CD4-positive, CD25-positive, alpha-beta regulatory T cell (primary cell): Measurements from ENCODE around the gene PCSK7. TPM values are rescaled to one million over a fixed set of nuclear protein-coding genes. Genes with fewer than 3 reads are reported as not detected.
A peak's percentile ranks its signal among the peaks of the same experiment; 100 is the strongest.

Experiments used
- ATAC-seq, 2 donors: fragments of 150-1000 bp; cut with Tn5 transposase; one replicate each; pipeline ENCODE4 v1.10.0; 2021; ENCODE audit warnings: low read depth in 2 of 2, moderate number of reproducible peaks in 2 of 2, moderate library complexity in 1 of 2
- DNase-seq, 3 donors: peaks; one replicate each; pipeline versions ENCODE4 v3.0.0 to v3.0.0-alpha.2; 2012 to 2022; ENCODE audit warnings: mixed read lengths in 1 of 3
- H3K27ac ChIP-seq: one replicate; pipeline ENCODE4 v1.7.0; 2013; ENCODE audit warnings: mild to moderate bottlenecking, low read length; ENCODE audit not compliant: insufficient read depth, poor library complexity, severe bottlenecking
- H3K27me3 ChIP-seq: one replicate; pipeline ENCODE4 v1.7.0; 2013; ENCODE audit warnings: low read length; ENCODE audit not compliant: control insufficient read depth, insufficient read depth
- H3K36me3 ChIP-seq: one replicate; pipeline ENCODE4 v1.7.0; 2013; ENCODE audit warnings: mild to moderate bottlenecking, low read length, moderate library complexity; ENCODE audit not compliant: control insufficient read depth, insufficient read depth
- H3K4me1 ChIP-seq: 2 replicates; pipeline ENCODE4 v1.7.0; 2013; ENCODE audit warnings: mild to moderate bottlenecking, low read length; ENCODE audit not compliant: insufficient read depth, control insufficient read depth, poor library complexity, severe bottlenecking
- H3K4me3 ChIP-seq: one replicate; pipeline ENCODE4 v1.7.0; 2013; ENCODE audit warnings: low read depth, mild to moderate bottlenecking, low read length, moderate library complexity
- H3K9me3 ChIP-seq, 2 experiments: 1 replicate in 1 of 2; 2 replicates in 1 of 2; pipeline ENCODE4 v1.7.0; 2013; ENCODE audit warnings: low read length in 2 of 2, mild to moderate bottlenecking in 1 of 2, moderate library complexity in 1 of 2; ENCODE audit not compliant: control insufficient read depth in 2 of 2
- H3K27ac Mint-ChIP-seq, 3 donors: one replicate each; pipeline ENCODE4 v1.8.0; 2020 to 2022; ENCODE audit warnings: mild to moderate bottlenecking in 3 of 3, mixed read lengths in 3 of 3, moderate library complexity in 2 of 3
- H3K27me3 Mint-ChIP-seq: one replicate; pipeline ENCODE4 v1.8.0; 2022; ENCODE audit warnings: mild to moderate bottlenecking, mixed read lengths
- H3K36me3 Mint-ChIP-seq: one replicate; pipeline ENCODE4 v1.8.0; 2020; ENCODE audit warnings: mixed read lengths
- H3K4me1 Mint-ChIP-seq, 4 donors: one replicate each; pipeline ENCODE4 v1.8.0; 2020 to 2022; ENCODE audit warnings: mixed read lengths in 4 of 4, mild to moderate bottlenecking in 1 of 4
- H3K4me3 Mint-ChIP-seq, 4 donors: one replicate each; pipeline ENCODE4 v1.8.0; 2020 to 2022; ENCODE audit warnings: mild to moderate bottlenecking in 4 of 4, mixed read lengths in 4 of 4, moderate library complexity in 3 of 4
- H3K9me3 Mint-ChIP-seq, 7 donors: one replicate each; pipeline ENCODE4 v1.8.0; 2020 to 2022; ENCODE audit warnings: mixed read lengths in 7 of 7, mild to moderate bottlenecking in 3 of 7, moderate library complexity in 2 of 7
- polyA plus RNA-seq, 4 donors: library from polyadenylated mRNA; unstranded; fragments of 300-500 nt; fragmentation: Illumina TruSeq; gene quantifications; one replicate each; pipeline ENCODE4 v1.2.3, GENCODE V29; 2021
- total RNA-seq: library from RNA; stranded (reverse); gene quantifications from one replicate; pipeline ENCODE4 v1.2.3, GENCODE V29; 2022

PCSK7 gene
- total and polyA plus RNA-seq, 5 donors from 2014 or later = 55.0 to 478 (median 63.8) TPM

GRCh38 chr11:117198613-117199012 lies 33.3 kb downstream of the PCSK7 start:
- Histone ChIP-seq H3K4me3 (no peak overlapping the region), H3K27ac (no peak overlapping the region), H3K9me3 (no peaks in the 10 kb centered on the region), H3K36me3 (peaks cover 4% of the 10 kb centered on the region), H3K27me3 (no peaks in the 10 kb centered on the region), H3K4me1 (no peaks in the 10 kb centered on the region)
- Mint-ChIP-seq H3K36me3 (peaks cover 19% of the 10 kb centered on the region), H3K9me3 (no peaks in the 10 kb centered on the region), H3K4me1 (peaks cover 0 to 6% (median 3%) of the 10 kb centered on the region in 4 donors), H3K4me3 (no peak overlapping the region), H3K27me3 (no peaks in the 10 kb centered on the region), H3K27ac (no peak overlapping the region)
- DNase-seq (no peak), ATAC-seq (no peak)

GRCh38 chr11:117197516-117198456 lies 34.1 kb downstream of the PCSK7 start:
- H3K27ac Mint-ChIP-seq = peak overlapping the region in 1 of 3 donors; percentile 43

GRCh38 chr11:117197006-117197405 lies 34.9 kb downstream of the PCSK7 start:
- Histone ChIP-seq H3K4me3 (no peak overlapping the region), H3K4me1 (no peaks in the 10 kb centered on the region), H3K27me3 (no peaks in the 10 kb centered on the region), H3K36me3 (no peaks in the 10 kb centered on the region), H3K9me3 (no peaks in the 10 kb centered on the region), H3K27ac (no peak overlapping the region)
- Mint-ChIP-seq H3K9me3 (no peaks in the 10 kb centered on the region), H3K27me3 (no peaks in the 10 kb centered on the region), H3K36me3 (peaks cover 12% of the 10 kb centered on the region), H3K4me1 (peaks cover 0 to 4% (median 2%) of the 10 kb centered on the region in 4 donors), H3K27ac (peak overlapping the region in 1 of 3 donors; percentile 43), H3K4me3 (no peak overlapping the region)
- ATAC-seq (no peak), DNase-seq (no peak)

More at GRCh38 chr11:117197516-117198456, 34.1 kb downstream of the PCSK7 start:
- no peaks in the 10 kb centered on the region for H3K36me3 ChIP-seq
- no peaks in the 10 kb centered on the region for H3K4me1 ChIP-seq
- no peaks in the 10 kb centered on the region for H3K27me3 Mint-ChIP-seq
- no peaks in the 10 kb centered on the region for H3K9me3 Mint-ChIP-seq
- H3K4me3 ChIP-seq = no peak overlapping the region
- H3K9me3 ChIP-seq = no peaks in the 10 kb centered on the region
- no peak for DNase-seq
- peaks cover 12% of the 10 kb centered on the region for H3K36me3 Mint-ChIP-seq
- H3K4me1 Mint-ChIP-seq = peaks cover 0 to 10% (median 2%) of the 10 kb centered on the region in 4 donors
- no peak for ATAC-seq
- H3K4me3 Mint-ChIP-seq = peak overlapping the region in 1 of 4 donors; percentile 82
- H3K27me3 ChIP-seq = no peaks in the 10 kb centered on the region
- H3K27ac ChIP-seq = no peak overlapping the region

- no peaks in the 10 kb centered on the region for H3K9me3 ChIP-seq
- Mint-ChIP-seq H3K4me1 (peaks cover 0 to 4% (median 2%) of the 10 kb centered on the region in 4 donors), H3K9me3 (no peaks in the 10 kb centered on the region), H3K27me3 (no peaks in the 10 kb centered on the region), H3K27ac (peak overlapping the region in 2 of 3 donors; percentile 10 to 72), H3K4me3 (peak overlapping the region in 1 of 4 donors; percentile 38), H3K36me3 (peaks cover 12% of the 10 kb centered on the region)
- no peak for ATAC-seq
- no peaks in the 10 kb centered on the region for H3K4me1 ChIP-seq
- no peaks in the 10 kb centered on the region for H3K36me3 ChIP-seq
- H3K27me3 ChIP-seq = no peaks in the 10 kb centered on the region
- no peak for DNase-seq
- H3K4me3 ChIP-seq = no peak overlapping the region
- no peak overlapping the region for H3K27ac ChIP-seq
These were observed 36.1 kb downstream of the PCSK7 start for GRCh38 chr11:117195761-117196160.

GRCh38 chr11:117195258-117195657 lies 36.6 kb downstream of the PCSK7 start:
- Mint-ChIP-seq H3K4me3 (peak overlapping the region in 1 of 4 donors; percentile 38), H3K27ac (peak overlapping the region in 2 of 3 donors; percentile 10 to 81), H3K4me1 (peaks cover 0 to 4% (median under 1%) of the 10 kb centered on the region in 4 donors), H3K27me3 (no peaks in the 10 kb centered on the region), H3K36me3 (peaks cover 12% of the 10 kb centered on the region), H3K9me3 (no peaks in the 10 kb centered on the region)
- ATAC-seq (no peak), DNase-seq (no peak)
- no peaks in the 10 kb centered on the region for H3K27me3 ChIP-seq
- H3K4me1 ChIP-seq = no peaks in the 10 kb centered on the region
- no peaks in the 10 kb centered on the region for H3K36me3 ChIP-seq
- no peak overlapping the region for H3K4me3 ChIP-seq
- H3K9me3 ChIP-seq = no peaks in the 10 kb centered on the region
- H3K27ac ChIP-seq = no peak overlapping the region

- Mint-ChIP-seq H3K4me3 (no peak overlapping the region), H3K36me3 (peaks cover 12% of the 10 kb centered on the region), H3K9me3 (no peaks in the 10 kb centered on the region), H3K27ac (peak overlapping the region in 1 of 3 donors; percentile 48), H3K4me1 (peaks cover 0 to 4% (median under 1%) of the 10 kb centered on the region in 4 donors), H3K27me3 (no peaks in the 10 kb centered on the region)
- Histone ChIP-seq H3K4me3 (no peak overlapping the region), H3K36me3 (peaks cover 7% of the 10 kb centered on the region), H3K4me1 (no peaks in the 10 kb centered on the region), H3K27me3 (no peaks in the 10 kb centered on the region), H3K27ac (no peak overlapping the region), H3K9me3 (no peaks in the 10 kb centered on the region)
- DNase-seq = no peak
- ATAC-seq = no peak
These were observed 37.6 kb downstream of the PCSK7 start for GRCh38 chr11:117194267-117194666.

- Mint-ChIP-seq H3K27ac (peak overlapping the region in 1 of 3 donors; percentile 79), H3K36me3 (peaks cover 10% of the 10 kb centered on the region), H3K27me3 (no peaks in the 10 kb centered on the region), H3K4me3 (no peak overlapping the region), H3K9me3 (no peaks in the 10 kb centered on the region), H3K4me1 (peaks cover 0 to 4% (median under 1%) of the 10 kb centered on the region in 4 donors)
- no peaks in the 10 kb centered on the region for H3K27me3 ChIP-seq
- H3K27ac ChIP-seq = no peak overlapping the region
- H3K4me3 ChIP-seq = no peak overlapping the region
- no peaks in the 10 kb centered on the region for H3K9me3 ChIP-seq
- H3K4me1 ChIP-seq = no peaks in the 10 kb centered on the region
- ATAC-seq (no peak), DNase-seq (no peak)
- H3K36me3 ChIP-seq = peaks cover 9% of the 10 kb centered on the region
These were observed 38.5 kb downstream of the PCSK7 start for GRCh38 chr11:117193130-117194020.
